Measurements from ENCODE around the gene PTN.

GRCh38 chr7:137282043-137282442 lies 61.5 kb downstream of the PTN start:
- TF ChIP-seq, protein P1, sequence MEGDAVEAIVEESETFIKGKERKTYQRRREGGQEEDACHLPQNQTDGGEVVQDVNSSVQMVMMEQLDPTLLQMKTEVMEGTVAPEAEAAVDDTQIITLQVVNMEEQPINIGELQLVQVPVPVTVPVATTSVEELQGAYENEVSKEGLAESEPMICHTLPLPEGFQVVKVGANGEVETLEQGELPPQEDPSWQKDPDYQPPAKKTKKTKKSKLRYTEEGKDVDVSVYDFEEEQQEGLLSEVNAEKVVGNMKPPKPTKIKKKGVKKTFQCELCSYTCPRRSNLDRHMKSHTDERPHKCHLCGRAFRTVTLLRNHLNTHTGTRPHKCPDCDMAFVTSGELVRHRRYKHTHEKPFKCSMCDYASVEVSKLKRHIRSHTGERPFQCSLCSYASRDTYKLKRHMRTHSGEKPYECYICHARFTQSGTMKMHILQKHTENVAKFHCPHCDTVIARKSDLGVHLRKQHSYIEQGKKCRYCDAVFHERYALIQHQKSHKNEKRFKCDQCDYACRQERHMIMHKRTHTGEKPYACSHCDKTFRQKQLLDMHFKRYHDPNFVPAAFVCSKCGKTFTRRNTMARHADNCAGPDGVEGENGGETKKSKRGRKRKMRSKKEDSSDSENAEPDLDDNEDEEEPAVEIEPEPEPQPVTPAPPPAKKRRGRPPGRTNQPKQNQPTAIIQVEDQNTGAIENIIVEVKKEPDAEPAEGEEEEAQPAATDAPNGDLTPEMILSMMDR (IDR thresholded peaks at IDR 0.05), result no peak
- no peak for TF ChIP-seq POLR2A (IDR thresholded peaks at IDR 0.05)
